ENCODE data around the gene AVL9. TPM values are rescaled to one million over a fixed set of nuclear protein-coding genes. Genes with fewer than 3 reads are reported as not detected.
A peak's percentile ranks its signal among the peaks of the same experiment; 100 is the strongest.

The AVL9 gene
- polyA plus RNA-seq, 1 experiment = 17.4 TPM

- Histone ChIP-seq H3K4me3 (ENCODE audit: low read depth, low read length) (peak overlapping the region; percentile 11; the same call in 1 of the 2 replicates), H3K27ac (ENCODE audit: low read depth, low read length) (no peak overlapping the region), H3K9me3 (ENCODE audit: control insufficient read depth, insufficient read depth, low read length) (no peaks in the 10 kb centered on the region), H3K27me3 (ENCODE audit: control insufficient read depth, insufficient read depth, low read length) (no peaks in the 10 kb centered on the region)
- no peak for DNase-seq (ENCODE audit: low read depth, low spot score)
- TF ChIP-seq CTCF (IDR thresholded peaks at IDR 0.05; ENCODE audit: low read depth, low read length) = no peak
- ChIA-PET CTCF (no interaction called here), POLR2A (interaction anchor here (1.3 kb wide), 1 partner anchor 11 kb away, joined by 3 read pairs; the partner anchor contains the start of gene AVL9)
These were observed 11.2 kb downstream of the AVL9 start for GRCh38 chr7:32506266-32507054.

- no peak overlapping the region for H3K4me3 ChIP-seq (ENCODE audit: low read depth, low read length)
- POLR2A ChIA-PET = no interaction called here
- H3K27ac ChIP-seq (ENCODE audit: low read depth, low read length) = no peak overlapping the region
- no peak for TF ChIP-seq CTCF (IDR thresholded peaks at IDR 0.05; ENCODE audit: low read depth, low read length)
- H3K27me3 ChIP-seq (ENCODE audit: control insufficient read depth, insufficient read depth, low read length) = no peaks in the 10 kb centered on the region
- H3K9me3 ChIP-seq (ENCODE audit: control insufficient read depth, insufficient read depth, low read length) = no peaks in the 10 kb centered on the region
- no peak for DNase-seq (ENCODE audit: low read depth, low spot score)
- CTCF ChIA-PET = no interaction called here
These were observed 12.1 kb downstream of the AVL9 start for GRCh38 chr7:32507414-32507813.

GRCh38 chr7:32511791-32512190 lies 16.5 kb downstream of the AVL9 start:
- Histone ChIP-seq H3K27me3 (ENCODE audit: control insufficient read depth, insufficient read depth, low read length) (no peaks in the 10 kb centered on the region), H3K9me3 (ENCODE audit: control insufficient read depth, insufficient read depth, low read length) (no peaks in the 10 kb centered on the region; the same call in 1 of the 2 replicates), H3K27ac (ENCODE audit: low read depth, low read length) (no peak overlapping the region), H3K4me3 (ENCODE audit: low read depth, low read length) (no peak overlapping the region)
- ChIA-PET POLR2A (no interaction called here), CTCF (no interaction called here)
- TF ChIP-seq CTCF (IDR thresholded peaks at IDR 0.05; ENCODE audit: low read depth, low read length) = no peak
- DNase-seq (ENCODE audit: low read depth, low spot score) = no peak

- Histone ChIP-seq H3K4me3 (ENCODE audit: low read depth, low read length) (no peak overlapping the region), H3K27ac (ENCODE audit: low read depth, low read length) (no peak overlapping the region), H3K27me3 (ENCODE audit: control insufficient read depth, insufficient read depth, low read length) (no peaks in the 10 kb centered on the region), H3K9me3 (ENCODE audit: control insufficient read depth, insufficient read depth, low read length) (peaks cover 6% of the 10 kb centered on the region)
- POLR2A ChIA-PET = no interaction called here
- no peak for TF ChIP-seq CTCF (IDR thresholded peaks at IDR 0.05; ENCODE audit: low read depth, low read length)
- CTCF ChIA-PET = no interaction called here
- no peak for DNase-seq (ENCODE audit: low read depth, low spot score)
These were observed 17.9 kb downstream of the AVL9 start for GRCh38 chr7:32513210-32513609.

GRCh38 chr7:32515890-32516550 lies 20.7 kb downstream of the AVL9 start:
- no peak for DNase-seq (ENCODE audit: low read depth, low spot score)
- Histone ChIP-seq H3K9me3 (ENCODE audit: control insufficient read depth, insufficient read depth, low read length) (peaks cover 20% of the 10 kb centered on the region), H3K4me3 (ENCODE audit: low read depth, low read length) (no peak overlapping the region), H3K27me3 (ENCODE audit: control insufficient read depth, insufficient read depth, low read length) (no peaks in the 10 kb centered on the region), H3K27ac (ENCODE audit: low read depth, low read length) (no peak overlapping the region)
- ChIA-PET POLR2A (no interaction called here), CTCF (no interaction called here)
- TF ChIP-seq CTCF (IDR thresholded peaks at IDR 0.05; ENCODE audit: low read depth, low read length) = no peak
